HG03520 (cell line): ENCODE data around the gene SYNDIG1L.

Source experiments
- ATAC-seq: cut with Tn5 transposase; IDR thresholded peaks from one replicate; pipeline ENCODE4 v1.9.1; 2021; ENCODE audit warnings: mild to moderate bottlenecking, moderate library complexity; ENCODE audit not compliant: unreplicated experiment

SYNDIG1L gene

GRCh38 chr14:74429991-74430390 lies 4.0 kb upstream of the SYNDIG1L start:
- no peak for ATAC-seq

GRCh38 chr14:74429221-74429691 lies 3.2 kb upstream of the SYNDIG1L start:
- ATAC-seq: no peak

GRCh38 chr14:74427651-74428050 lies 1.6 kb upstream of the SYNDIG1L start:
- ATAC-seq: no peak

GRCh38 chr14:74425525-74426201 lies 347 bp downstream of the SYNDIG1L start:
- no peak for ATAC-seq

GRCh38 chr14:74424606-74425005 lies 1.4 kb downstream of the SYNDIG1L start:
- no peak for ATAC-seq

- no peak for ATAC-seq
These were observed 2.8 kb downstream of the SYNDIG1L start for GRCh38 chr14:74423246-74423645.

- ATAC-seq: no peak
These were observed 4.0 kb downstream of the SYNDIG1L start for GRCh38 chr14:74421981-74422380.

GRCh38 chr14:74419086-74419485 lies 6.9 kb downstream of the SYNDIG1L start:
- no peak for ATAC-seq

GRCh38 chr14:74418031-74418430 lies 8.0 kb downstream of the SYNDIG1L start:
- ATAC-seq: no peak

- ATAC-seq: no peak
These were observed 8.4 kb downstream of the SYNDIG1L start for GRCh38 chr14:74417611-74418010.

GRCh38 chr14:74417201-74417600 lies 8.8 kb downstream of the SYNDIG1L start:
- no peak for ATAC-seq

GRCh38 chr14:74415115-74415437 lies 10.9 kb downstream of the SYNDIG1L start:
- no peak for ATAC-seq

- ATAC-seq: no peak
These were observed 11.5 kb downstream of the SYNDIG1L start for GRCh38 chr14:74414403-74415114.

- ATAC-seq: no peak
These were observed 12.4 kb downstream of the SYNDIG1L start for GRCh38 chr14:74413627-74414026.

- ATAC-seq: no peak
These were observed 13.3 kb downstream of the SYNDIG1L start for GRCh38 chr14:74412753-74413152.

GRCh38 chr14:74411671-74412070 lies 14.3 kb downstream of the SYNDIG1L start:
- ATAC-seq: no peak

- ATAC-seq: no peak
These were observed 16.6 kb downstream of the SYNDIG1L start for GRCh38 chr14:74409441-74409840.

GRCh38 chr14:74408870-74409269 lies 17.1 kb downstream of the SYNDIG1L start:
- ATAC-seq: no peak

- ATAC-seq: no peak
These were observed 18.2 kb downstream of the SYNDIG1L start for GRCh38 chr14:74407801-74408154.

GRCh38 chr14:74407021-74407800 lies 18.8 kb downstream of the SYNDIG1L start:
- ATAC-seq: no peak

- ATAC-seq: no peak
These were observed 20.3 kb downstream of the SYNDIG1L start for GRCh38 chr14:74405663-74406062.

- no peak for ATAC-seq
These were observed 21.6 kb downstream of the SYNDIG1L start for GRCh38 chr14:74404435-74404834.
